ENCODE results near the gene BDNF. TPM values are rescaled to one million over a fixed set of nuclear protein-coding genes. Genes with fewer than 3 reads are reported as not detected.

Gene BDNF
- total RNA-seq, 1 experiment from 2014 or later, result 5.4 TPM

DNA sequence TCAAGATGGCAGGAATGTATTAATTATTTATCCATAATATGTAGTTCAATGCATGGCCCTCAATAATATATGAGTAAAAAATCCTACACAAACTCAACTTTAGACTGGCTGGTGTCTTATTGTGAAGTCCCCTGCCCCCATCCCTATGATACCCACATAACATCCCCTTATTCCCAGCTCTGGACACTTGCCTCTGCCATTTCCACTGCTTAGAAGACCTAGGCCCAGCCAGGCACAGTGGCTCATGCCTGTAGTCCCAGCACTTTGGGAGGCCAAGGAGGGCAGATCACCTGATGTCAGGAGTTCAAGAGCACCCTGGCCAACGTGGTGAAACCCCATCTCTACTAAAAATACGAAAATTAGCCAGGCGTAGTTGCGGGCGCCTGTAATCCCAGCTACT, 84.4 kb downstream of the BDNF start:
- H2AFZ ChIP-seq, result no peak overlapping the region
- no peaks in the 10 kb centered on the region for H4K20me1 ChIP-seq (ENCODE audit: insufficient read depth)
- no peak for DNase-seq
- no peaks in the 10 kb centered on the region for H3K27me3 ChIP-seq (ENCODE audit: insufficient read depth, low read depth)
- intact Hi-C loops (cut with micrococcal nuclease; ENCODE audit: unreplicated experiment), result no loop called here
- no peak overlapping the region for H3K27ac ChIP-seq
- H3K4me2 ChIP-seq, result no peak overlapping the region
- BruUV-seq (replicated peaks), result no TSS peak
- no peaks in the 10 kb centered on the region for H3F3A ChIP-seq (ENCODE audit: insufficient read depth, low read depth)
- no peaks in the 10 kb centered on the region for H3K9me3 ChIP-seq (ENCODE audit: insufficient read depth, low read depth)
- POLR2A ChIA-PET (ENCODE audit: unreplicated experiment), result no interaction called here
- no peak overlapping the region for H3K4me3 ChIP-seq
- TF ChIP-seq, protein P1, sequence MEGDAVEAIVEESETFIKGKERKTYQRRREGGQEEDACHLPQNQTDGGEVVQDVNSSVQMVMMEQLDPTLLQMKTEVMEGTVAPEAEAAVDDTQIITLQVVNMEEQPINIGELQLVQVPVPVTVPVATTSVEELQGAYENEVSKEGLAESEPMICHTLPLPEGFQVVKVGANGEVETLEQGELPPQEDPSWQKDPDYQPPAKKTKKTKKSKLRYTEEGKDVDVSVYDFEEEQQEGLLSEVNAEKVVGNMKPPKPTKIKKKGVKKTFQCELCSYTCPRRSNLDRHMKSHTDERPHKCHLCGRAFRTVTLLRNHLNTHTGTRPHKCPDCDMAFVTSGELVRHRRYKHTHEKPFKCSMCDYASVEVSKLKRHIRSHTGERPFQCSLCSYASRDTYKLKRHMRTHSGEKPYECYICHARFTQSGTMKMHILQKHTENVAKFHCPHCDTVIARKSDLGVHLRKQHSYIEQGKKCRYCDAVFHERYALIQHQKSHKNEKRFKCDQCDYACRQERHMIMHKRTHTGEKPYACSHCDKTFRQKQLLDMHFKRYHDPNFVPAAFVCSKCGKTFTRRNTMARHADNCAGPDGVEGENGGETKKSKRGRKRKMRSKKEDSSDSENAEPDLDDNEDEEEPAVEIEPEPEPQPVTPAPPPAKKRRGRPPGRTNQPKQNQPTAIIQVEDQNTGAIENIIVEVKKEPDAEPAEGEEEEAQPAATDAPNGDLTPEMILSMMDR (conservative IDR thresholded peaks at IDR 0.05), result no peak
- no peak for TF ChIP-seq EZH2 (IDR thresholded peaks at IDR 0.05; ENCODE audit: low read depth)
- H3K36me3 ChIP-seq (ENCODE audit: low read depth), result no peaks in the 10 kb centered on the region
- CTCF ChIA-PET, result no interaction called here
- no peaks in the 10 kb centered on the region for H3K4me1 ChIP-seq (replicated peaks; ENCODE audit: insufficient read depth)
- H3K79me2 ChIP-seq (ENCODE audit: low read depth), result no peaks in the 10 kb centered on the region
- H3K9me2 ChIP-seq (ENCODE audit: insufficient read depth), result no peaks in the 10 kb centered on the region

DNA sequence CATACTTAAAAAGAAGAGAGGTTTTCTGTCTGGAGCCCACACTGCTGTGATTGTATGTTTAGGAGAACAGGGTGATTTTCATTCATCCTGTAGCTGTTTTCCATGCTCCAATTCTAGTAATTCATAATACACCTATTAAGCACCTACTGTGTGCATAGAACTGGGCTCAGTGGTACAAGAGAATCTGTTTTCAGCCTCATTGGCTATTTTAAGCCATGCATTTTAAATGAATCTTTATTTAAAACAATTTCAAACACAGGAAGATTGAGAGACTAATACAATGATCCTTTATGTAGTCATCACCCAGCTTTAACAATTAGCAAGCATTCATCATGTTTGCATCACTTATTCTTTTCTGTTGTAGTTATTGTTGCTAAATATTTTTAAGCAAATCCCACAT, 86.2 kb downstream of the BDNF start:
- CTCF ChIA-PET, result no interaction called here
- no peak overlapping the region for H2AFZ ChIP-seq
- no peaks in the 10 kb centered on the region for H3K79me2 ChIP-seq (ENCODE audit: low read depth)
- no peaks in the 10 kb centered on the region; the same call in 1 of the 2 replicates for H3K9me3 ChIP-seq (ENCODE audit: insufficient read depth, low read depth)
- H4K20me1 ChIP-seq (ENCODE audit: insufficient read depth), result no peaks in the 10 kb centered on the region
- H3K4me1 ChIP-seq (replicated peaks; ENCODE audit: insufficient read depth), result no peaks in the 10 kb centered on the region
- TF ChIP-seq EZH2 (IDR thresholded peaks at IDR 0.05; ENCODE audit: low read depth), result no peak
- TF ChIP-seq, protein P1 (conservative IDR thresholded peaks at IDR 0.05), result no peak
- POLR2A ChIA-PET (ENCODE audit: unreplicated experiment), result no interaction called here
- H3K4me3 ChIP-seq, result no peak overlapping the region
- no peaks in the 10 kb centered on the region for H3K9me2 ChIP-seq (ENCODE audit: insufficient read depth)
- no peaks in the 10 kb centered on the region for H3K27me3 ChIP-seq (ENCODE audit: insufficient read depth, low read depth)
- no TSS peak for BruUV-seq (replicated peaks)
- no peak for DNase-seq
- no peak overlapping the region for H3K4me2 ChIP-seq
- intact Hi-C loops (cut with micrococcal nuclease; ENCODE audit: unreplicated experiment), result no loop called here
- H3K36me3 ChIP-seq (ENCODE audit: low read depth), result no peaks in the 10 kb centered on the region
- no peaks in the 10 kb centered on the region for H3F3A ChIP-seq (ENCODE audit: insufficient read depth, low read depth)
- H3K27ac ChIP-seq, result no peak overlapping the region

DNA sequence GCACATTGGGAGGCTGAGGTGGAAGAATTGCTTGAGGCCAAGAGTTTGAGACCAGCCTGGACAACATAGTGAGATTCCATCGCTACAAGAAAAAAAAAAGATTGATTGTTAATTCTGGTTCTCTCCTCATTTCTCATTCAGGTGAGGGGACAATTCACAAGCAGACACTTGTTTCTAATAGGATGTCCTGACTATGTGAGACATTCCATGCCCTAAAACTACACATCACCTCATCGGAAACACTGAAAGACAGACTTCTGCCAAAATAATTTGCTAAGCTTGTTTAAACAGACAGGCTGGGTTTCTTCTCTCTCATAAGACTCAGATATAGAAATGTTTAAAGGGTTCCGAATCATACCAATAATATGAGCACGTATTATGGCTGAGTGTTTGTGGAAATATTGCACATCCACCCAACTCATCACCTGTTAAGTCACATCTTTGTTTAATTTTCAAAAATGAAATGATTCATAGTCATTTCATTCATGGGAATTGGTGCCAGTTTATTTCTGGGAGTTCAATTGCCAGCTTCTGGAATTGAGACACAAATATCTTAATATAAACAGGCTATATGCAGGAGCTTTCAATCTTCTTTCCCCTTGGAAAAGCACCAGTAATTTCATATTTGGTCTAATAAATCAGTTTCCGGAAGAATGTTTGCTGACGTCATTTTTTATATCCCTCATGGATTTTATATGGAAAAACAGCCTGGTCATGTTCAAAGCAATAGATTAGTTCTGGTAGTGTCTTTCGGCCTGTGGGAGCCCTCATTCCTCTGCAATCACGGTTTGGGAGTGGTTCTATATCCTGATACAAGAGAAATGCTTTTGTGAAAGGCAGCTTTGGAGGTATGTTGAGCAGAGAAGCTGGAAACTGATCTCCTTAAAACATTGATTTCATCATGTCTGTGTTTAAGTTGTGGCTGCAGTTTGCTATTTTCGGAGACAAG, 87.0 kb downstream of the BDNF start:
- Histone ChIP-seq H4K20me1 (ENCODE audit: insufficient read depth) (no peaks in the 10 kb centered on the region), H3K79me2 (ENCODE audit: low read depth) (no peaks in the 10 kb centered on the region), H3K4me1 (replicated peaks; ENCODE audit: insufficient read depth) (no peaks in the 10 kb centered on the region), H3K4me2 (no peak overlapping the region), H2AFZ (no peak overlapping the region), H3K27me3 (ENCODE audit: insufficient read depth, low read depth) (no peaks in the 10 kb centered on the region), H3K9me2 (ENCODE audit: insufficient read depth) (no peaks in the 10 kb centered on the region), H3K36me3 (ENCODE audit: low read depth) (no peaks in the 10 kb centered on the region), H3K27ac (no peak overlapping the region), H3K4me3 (no peak overlapping the region), H3F3A (ENCODE audit: insufficient read depth, low read depth) (no peaks in the 10 kb centered on the region), H3K9me3 (ENCODE audit: insufficient read depth, low read depth) (no peaks in the 10 kb centered on the region; the same call in 1 of the 2 replicates)
- CTCF ChIA-PET, result no interaction called here
- no peak for TF ChIP-seq EZH2 (IDR thresholded peaks at IDR 0.05; ENCODE audit: low read depth)
- POLR2A ChIA-PET (ENCODE audit: unreplicated experiment), result no interaction called here
- BruUV-seq (replicated peaks), result no TSS peak
- intact Hi-C loops (cut with micrococcal nuclease; ENCODE audit: unreplicated experiment), result no loop called here
- DNase-seq, result no peak

Measured in PC-9 (cell line).